OCI-LY3 (cell line): ENCODE results near the gene DNAJC13.

Experiments
- H2AFZ ChIP-seq: fragments of 200-600, 300-600 bp; shearing (Covaris generic); 2 replicates; pipeline ENCODE4 v1.6.0; 2014; ENCODE audit warnings: antibody characterized with exemption, low read depth, low read length
- H3K27ac ChIP-seq: fragments of 200-600, 300-600 bp; sonication (generic); 2 replicates; pipeline ENCODE4 v1.5.1; 2014; ENCODE audit warnings: mild to moderate bottlenecking, low read length, moderate library complexity, mixed read lengths
- H3K27me3 ChIP-seq: fragments of 200-600, 300-600 bp; sonication (generic); 2 replicates; pipeline ENCODE4 v1.6.1; 2014; ENCODE audit warnings: low read depth, low read length, mixed read lengths
- H3K36me3 ChIP-seq: fragments of 200-600, 300-600 bp; sonication (generic); replicated peaks from 2 replicates; pipeline ENCODE3; 2014; ENCODE audit warnings: low read depth, low read length, mixed read lengths
- H3K4me1 ChIP-seq: fragments of 300-600, 200-600 bp; sonication (generic); 2 replicates; pipeline ENCODE4 v1.6.1; 2014; ENCODE audit warnings: low read length, mixed read lengths
- H3K4me2 ChIP-seq: fragments of 200-600, 300-600 bp; sonication (generic); 2 replicates; pipeline ENCODE4 v1.6.1; 2014; ENCODE audit warnings: low read length, mixed read lengths
- H3K4me3 ChIP-seq: fragments of 300-600, 200-600 bp; sonication (generic); 2 replicates; pipeline ENCODE4 v1.5.1; 2014; ENCODE audit warnings: antibody characterized with exemption, mild to moderate bottlenecking, low read length, moderate library complexity
- H3K79me2 ChIP-seq: fragments of 300-600, 200-600 bp; shearing (Covaris generic); 2 replicates; pipeline ENCODE4 v1.6.1; 2014; ENCODE audit warnings: mild to moderate bottlenecking, low read length, mixed read lengths
- H3K9ac ChIP-seq: fragments of 300-600, 200-600 bp; shearing (Covaris generic); 2 replicates; pipeline ENCODE4 v1.6.0; 2014; ENCODE audit warnings: mild to moderate bottlenecking, low read length, moderate library complexity
- H3K9me3 ChIP-seq: fragments of 200-600, 300-600 bp; shearing (Covaris generic); 2 replicates; pipeline ENCODE4 v1.6.1; 2014; ENCODE audit warnings: low read length, mixed read lengths; ENCODE audit not compliant: insufficient read depth
- H4K20me1 ChIP-seq: fragments of 200-600, 300-600 bp; sonication (generic); 2 replicates; pipeline ENCODE4 v1.6.1; 2016; ENCODE audit warnings: low read length, mixed read lengths; ENCODE audit not compliant: insufficient read depth
- CTCF ChIP-seq: fragments of 200-600, 300-600 bp; sonication (generic); IDR thresholded peaks from 2 replicates; pipeline ENCODE4 v1.5.1; 2014; ENCODE audit warnings: antibody characterized with exemption, low read length, low read depth
- EZH2phosphoT487 ChIP-seq: fragments of 200-600 bp; shearing (Covaris generic); IDR thresholded peaks from 2 replicates; pipeline ENCODE4 v1.6.1; 2018; ENCODE audit warnings: antibody characterized with exemption, mixed run types, low read depth

DNAJC13 gene

GRCh38 chr3:132432639-132433038 lies 15.3 kb downstream of the DNAJC13 start:
- H3K4me2 ChIP-seq = no peak overlapping the region

GRCh38 chr3:132433121-132433520 lies 15.8 kb downstream of the DNAJC13 start:
- H3K9ac ChIP-seq = no peak overlapping the region
- no peaks in the 10 kb centered on the region; the same call in 1 of the 2 replicates for H3K79me2 ChIP-seq
- no peak overlapping the region for H3K4me3 ChIP-seq
- no peaks in the 10 kb centered on the region for H3K4me1 ChIP-seq
- H4K20me1 ChIP-seq = no peaks in the 10 kb centered on the region
- no peak for TF ChIP-seq EZH2phosphoT487
- no peak for TF ChIP-seq CTCF
- H2AFZ ChIP-seq = no peak overlapping the region
- H3K36me3 ChIP-seq = no peaks in the 10 kb centered on the region
- no peak overlapping the region for H3K27ac ChIP-seq
- no peak overlapping the region for H3K4me2 ChIP-seq
- no peaks in the 10 kb centered on the region for H3K9me3 ChIP-seq
- no peaks in the 10 kb centered on the region for H3K27me3 ChIP-seq

More at GRCh38 chr3:132432639-132433038, 15.3 kb downstream of the DNAJC13 start:
- no peak overlapping the region for H3K27ac ChIP-seq
- H3K27me3 ChIP-seq = no peaks in the 10 kb centered on the region
- H2AFZ ChIP-seq = no peak overlapping the region
- no peaks in the 10 kb centered on the region for H3K9me3 ChIP-seq
- no peak overlapping the region for H3K4me3 ChIP-seq
- no peaks in the 10 kb centered on the region for H3K4me1 ChIP-seq
- H4K20me1 ChIP-seq = no peaks in the 10 kb centered on the region
- no peaks in the 10 kb centered on the region for H3K36me3 ChIP-seq
- TF ChIP-seq EZH2phosphoT487 = no peak
- no peak for TF ChIP-seq CTCF
- no peak overlapping the region for H3K9ac ChIP-seq
- H3K79me2 ChIP-seq = no peaks in the 10 kb centered on the region; the same call in 1 of the 2 replicates

GRCh38 chr3:132435224-132435910 lies 18.1 kb downstream of the DNAJC13 start:
- Histone ChIP-seq H3K4me2 (no peak overlapping the region), H3K36me3 (no peaks in the 10 kb centered on the region), H3K4me3 (no peak overlapping the region), H3K9me3 (no peaks in the 10 kb centered on the region), H3K9ac (no peak overlapping the region), H4K20me1 (no peaks in the 10 kb centered on the region), H2AFZ (no peak overlapping the region), H3K79me2 (no peaks in the 10 kb centered on the region; the same call in 1 of the 2 replicates), H3K4me1 (no peaks in the 10 kb centered on the region), H3K27me3 (no peaks in the 10 kb centered on the region), H3K27ac (no peak overlapping the region)
- no peak for TF ChIP-seq EZH2phosphoT487
- no peak for TF ChIP-seq CTCF

- Histone ChIP-seq H3K27me3 (no peaks in the 10 kb centered on the region), H3K9ac (no peak overlapping the region), H3K36me3 (no peaks in the 10 kb centered on the region), H3K9me3 (no peaks in the 10 kb centered on the region), H3K4me2 (no peak overlapping the region), H3K79me2 (no peaks in the 10 kb centered on the region; the same call in 1 of the 2 replicates), H3K4me1 (no peaks in the 10 kb centered on the region), H3K27ac (no peak overlapping the region), H4K20me1 (no peaks in the 10 kb centered on the region), H3K4me3 (no peak overlapping the region), H2AFZ (no peak overlapping the region)
- TF ChIP-seq EZH2phosphoT487 (no peak), CTCF (no peak)
These were observed 18.7 kb downstream of the DNAJC13 start for GRCh38 chr3:132435911-132436425.
